Spleen (tissue), 11 donors: Measurements from ENCODE around the gene CD200. TPM values are rescaled to one million over a fixed set of nuclear protein-coding genes. Genes with fewer than 3 reads are reported as not detected.
"Not testable (repeated sequence)": the region's sequence is repeated elsewhere in the genome, so short reads cannot be mapped to it uniquely, and the experiment has no call there.

ENCODE experiments used
- DNase-seq: peaks from one replicate; pipeline ENCODE4 v3.0.0-alpha.2; 2020
- H3K27ac ChIP-seq, 8 donors: fragments of 200-600 bp; sonication (generic) in 7 of 8; 1 replicate in 4 of 8; 2 replicates in 4 of 8; pipeline versions ENCODE4 v1.5.0 to v1.8.0; 2016 to 2021; ENCODE audit warnings: inconsistent platforms in 4 of 8, mild to moderate bottlenecking in 4 of 8, moderate library complexity in 1 of 8
- H3K27me3 ChIP-seq, 7 donors: fragments of 200-600 bp; sonication (generic) in 6 of 7; replicated peaks in 1 of 7; 1 replicate in 4 of 7; 2 replicates in 3 of 7; pipeline versions ENCODE4 v1.5.0 to v1.8.0; 2016 to 2021; ENCODE audit warnings: inconsistent platforms in 3 of 7, mild to moderate bottlenecking in 1 of 7
- H3K36me3 ChIP-seq, 6 donors: fragments of 200-600 bp; sonication (generic) in 5 of 6; 1 replicate in 4 of 6; 2 replicates in 2 of 6; pipeline versions ENCODE4 v1.5.0 to v1.8.0; 2016 to 2021; ENCODE audit warnings: inconsistent platforms in 2 of 6
- H3K4me1 ChIP-seq, 6 donors: fragments of 200-600 bp; sonication (generic) in 5 of 6; 1 replicate in 3 of 6; 2 replicates in 3 of 6; pipeline versions ENCODE4 v1.5.0 to v1.8.0; 2016 to 2021; ENCODE audit warnings: inconsistent platforms in 3 of 6
- H3K4me3 ChIP-seq, 8 donors: fragments of 200-600 bp; sonication (generic) in 7 of 8; 1 replicate in 4 of 8; 2 replicates in 4 of 8; pipeline versions ENCODE4 v1.5.0 to v1.8.0; 2016 to 2021; ENCODE audit warnings: inconsistent platforms in 4 of 8, mild to moderate bottlenecking in 4 of 8, moderate library complexity in 2 of 8
- H3K9me3 ChIP-seq, 8 donors: fragments of 200-600 bp; sonication (generic) in 7 of 8; 1 replicate in 4 of 8; 2 replicates in 4 of 8; pipeline versions ENCODE4 v1.5.0 to v1.8.0; 2016 to 2021; ENCODE audit warnings: inconsistent platforms in 4 of 8
- CTCF ChIP-seq, 11 experiments: fragments of 200-600 bp in 7 of 11; fragments of 450-650 bp in 4 of 11; sonication (generic) in 4 of 11; IDR thresholded peaks in 8 of 11; conservative IDR thresholded peaks in 3 of 11; 1 replicate in 7 of 11; 2 replicates in 4 of 11; pipeline versions ENCODE4 v1.4.0 to v1.8.0; 2016 to 2021; ENCODE audit warnings: antibody characterized with exemption in 11 of 11, inconsistent platforms in 4 of 11, mild to moderate bottlenecking in 1 of 11
- POLR2A ChIP-seq, 3 donors: fragments of 450-650 bp; IDR thresholded peaks; one replicate each; pipeline ENCODE4 v1.5.1; 2017; ENCODE audit warnings: antibody characterized with exemption in 3 of 3, mild to moderate bottlenecking in 1 of 3
- POLR2AphosphoS5 ChIP-seq, 3 donors: sonication (generic); formaldehyde crosslinking; IDR thresholded peaks; one replicate each; pipeline ENCODE4 v1.5.1; 2017; ENCODE audit warnings: antibody characterized with exemption in 3 of 3
- WGBS, 5 donors: extraction: QIAGEN DNeasy Blood & Tissue Kit in 3 of 5; methylation state at CpG; one replicate each; pipeline versions ENCODE4 v1.1.5 to v1.1.7; 2013 to 2018; 5-methylcytosine and 5-hydroxymethylcytosine counted together
- intact Hi-C: fragments of 100-400 bp; cut with DNase I; formaldehyde crosslinking; loops from one replicate; pipeline ENCODE4 v1.15.0; 2023; ENCODE audit warnings: low total_unique reads
- polyA plus RNA-seq, 3 donors: library from polyadenylated mRNA; stranded (reverse); fragments of 200-250 nt; gene quantifications; one replicate each; pipeline ENCODE4 v1.2.1, GENCODE V29; 2013
- total RNA-seq, 7 donors: library from RNA; depleted of rRNA in 3 of 7; stranded (reverse); fragments of >200 nt in 3 of 7; fragmentation: NEBNext Ultra II Directional in 4 of 7; extraction: Animal tissue kit (Norgen Biotek cat#: 25700) in 4 of 7; gene quantifications; one replicate each; pipeline versions ENCODE4 v1.1.0 to v1.2.1, GENCODE V29; 2016 to 2021
- donor health status: healthy with polysubstance abuse.
- donor health status: DM: no; HTN: no; CAD: no; lungs with moderate emphysema.
- donor health status: DM: no; HTN: no; CAD: no.
- donor health status: Bipolar disorder and iron deficiency.
- donor health status: healthy.
- donor health status: DM: no; HTN: no; CAD: no.
- donor health status: DM: yes; HTN: yes; CAD: no.

Gene CD200
- total and polyA plus RNA-seq, 10 donors, result 4.3 to 13.1 (median 6.6) TPM

GRCh38 chr3:112376992-112377391 is 44.0 kb downstream of the CD200 start:
- peak overlapping the region in 4 of 8 donors; percentile 5 to 79 (median 18) for H3K27ac ChIP-seq
- H3K9me3 ChIP-seq, result no peaks in the 10 kb centered on the region
- no peaks in the 10 kb centered on the region for H3K36me3 ChIP-seq
- WGBS, 5 donors, result 62 to 80% (median 68%) methylated on average over 1 of the region's 1 CpG
- peaks cover 0 to 41% (median 9%) of the 10 kb centered on the region in 6 donors for H3K4me1 ChIP-seq
- H3K27me3 ChIP-seq, result no peaks in the 10 kb centered on the region
- no peak for TF ChIP-seq CTCF (IDR thresholded peaks at IDR 0.05 in 8 of 11, conservative IDR thresholded peaks at IDR 0.05 in 3 of 11)
- no peak for TF ChIP-seq POLR2A (IDR thresholded peaks at IDR 0.05)
- no peak for TF ChIP-seq POLR2AphosphoS5 (IDR thresholded peaks at IDR 0.05)
- no peak for DNase-seq
- no peak overlapping the region for H3K4me3 ChIP-seq
- intact Hi-C loops, result no loop called here

- Histone ChIP-seq H3K27me3 (no peaks in the 10 kb centered on the region), H3K4me3 (no peak overlapping the region), H3K9me3 (no peaks in the 10 kb centered on the region), H3K36me3 (no peaks in the 10 kb centered on the region), H3K27ac (peak overlapping the region in 2 of 8 donors; percentile 5 to 79), H3K4me1 (peaks cover 0 to 41% (median 9%) of the 10 kb centered on the region in 6 donors)
- DNase-seq, result no peak
- intact Hi-C loops, result no loop called here
- TF ChIP-seq POLR2AphosphoS5 (IDR thresholded peaks at IDR 0.05), result no peak
- no peak for TF ChIP-seq POLR2A (IDR thresholded peaks at IDR 0.05)
- no peak for TF ChIP-seq CTCF (IDR thresholded peaks at IDR 0.05 in 8 of 11, conservative IDR thresholded peaks at IDR 0.05 in 3 of 11)
- 65 to 80% (median 73%) methylated on average over 4 of the region's 4 CpGs for WGBS, 5 donors
These were observed 44.7 kb downstream of the CD200 start for GRCh38 chr3:112377568-112378071.

- H3K36me3 ChIP-seq, intact Hi-C loops, H3K4me3 ChIP-seq, H3K9me3 ChIP-seq, H3K27me3 ChIP-seq, DNase-seq: not testable (repeated sequence)
- 75 to 93% (median 90%) methylated on average over 4 of the region's 4 CpGs for WGBS, 5 donors
- H3K27ac ChIP-seq, result peak overlapping the region in 4 of 8 donors; percentile 66 to 79 (median 70)
- peaks cover 0 to 39% (median 9%) of the 10 kb centered on the region in 6 donors for H3K4me1 ChIP-seq
These were observed 45.4 kb downstream of the CD200 start for GRCh38 chr3:112378347-112378746.

GRCh38 chr3:112379020-112379690 is 46.2 kb downstream of the CD200 start:
- DNase-seq, result no peak
- WGBS, 5 donors, result 47 to 67% (median 58%) methylated on average over 7 of the region's 7 CpGs
- Histone ChIP-seq H3K4me1 (peaks cover 0 to 37% (median 9%) of the 10 kb centered on the region in 6 donors), H3K27me3 (no peaks in the 10 kb centered on the region), H3K27ac (peak overlapping the region in 5 of 8 donors; percentile 38 to 79 (median 69)), H3K36me3 (no peaks in the 10 kb centered on the region), H3K4me3 (peak overlapping the region in 1 of 8 donors; percentile 22), H3K9me3 (no peaks in the 10 kb centered on the region)
- TF ChIP-seq POLR2AphosphoS5 (IDR thresholded peaks at IDR 0.05) (no peak), POLR2A (IDR thresholded peaks at IDR 0.05) (no peak), CTCF (IDR thresholded peaks at IDR 0.05 in 8 of 11, conservative IDR thresholded peaks at IDR 0.05 in 3 of 11) (no peak)
- intact Hi-C loops, result no loop called here
